ENCODE results near the gene MAIP1.

The MAIP1 gene

DNA sequence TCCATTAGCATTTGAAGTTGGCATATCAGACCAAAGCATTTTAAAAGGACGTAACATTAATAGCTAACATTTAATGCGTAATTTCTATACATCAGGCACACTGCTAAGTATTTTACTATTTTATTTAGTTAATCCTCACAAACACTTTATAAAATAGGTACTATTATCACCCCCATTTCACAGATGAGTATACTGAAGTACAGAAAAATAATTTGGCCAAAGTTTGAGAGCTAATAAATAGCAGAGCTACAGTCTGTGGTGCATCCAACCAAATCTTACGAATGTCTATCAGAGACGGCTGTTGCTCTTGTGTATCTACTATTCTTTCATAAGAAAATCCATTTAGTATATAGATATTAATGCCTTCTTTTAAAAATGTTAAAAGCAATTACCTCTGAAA is 12.0 kb upstream of the MAIP1 start:
- H3K27ac ChIP-seq: no peak overlapping the region
- no peak overlapping the region for H3K4me3 ChIP-seq

DNA sequence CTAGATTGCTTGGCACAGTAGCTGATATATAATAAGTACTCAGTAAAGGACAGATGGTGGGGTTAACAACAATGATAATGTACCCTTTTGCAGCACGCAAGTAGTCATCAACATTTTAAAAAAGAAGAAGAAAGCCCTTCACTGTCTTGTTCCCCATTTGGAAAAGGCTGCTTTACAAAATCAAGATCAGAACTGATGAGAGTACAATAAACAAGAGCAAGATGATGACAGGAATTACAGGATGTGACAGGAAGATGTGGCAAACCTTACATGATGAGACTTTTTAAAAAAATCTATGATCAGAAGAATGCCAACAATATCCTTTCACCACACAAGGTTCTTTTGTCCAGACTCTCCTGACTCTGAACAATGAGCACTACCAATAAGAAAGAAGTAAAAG is 9.2 kb upstream of the MAIP1 start:
- Histone ChIP-seq H3K27ac (no peak overlapping the region), H3K4me3 (no peak overlapping the region)

DNA sequence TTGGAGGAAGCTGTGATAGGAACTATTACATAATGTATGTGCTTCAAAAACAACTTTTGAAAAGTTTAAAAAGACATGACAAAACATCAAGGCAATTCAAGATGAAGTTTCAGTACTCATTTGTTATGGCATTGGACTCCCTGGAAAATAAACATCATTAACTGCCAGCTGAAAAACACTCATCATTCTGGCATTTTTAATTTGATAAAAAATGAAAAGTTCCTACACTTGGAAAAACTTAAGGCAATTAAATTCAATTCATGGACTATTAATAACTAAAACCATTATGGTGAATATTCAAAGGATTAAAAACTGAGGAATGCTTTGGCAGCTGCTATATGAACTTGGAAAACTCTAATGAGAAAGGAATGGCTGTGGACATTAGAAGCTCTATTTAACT is 8.5 kb upstream of the MAIP1 start:
- H3K27ac ChIP-seq: no peak overlapping the region
- no peak overlapping the region for H3K4me3 ChIP-seq

DNA sequence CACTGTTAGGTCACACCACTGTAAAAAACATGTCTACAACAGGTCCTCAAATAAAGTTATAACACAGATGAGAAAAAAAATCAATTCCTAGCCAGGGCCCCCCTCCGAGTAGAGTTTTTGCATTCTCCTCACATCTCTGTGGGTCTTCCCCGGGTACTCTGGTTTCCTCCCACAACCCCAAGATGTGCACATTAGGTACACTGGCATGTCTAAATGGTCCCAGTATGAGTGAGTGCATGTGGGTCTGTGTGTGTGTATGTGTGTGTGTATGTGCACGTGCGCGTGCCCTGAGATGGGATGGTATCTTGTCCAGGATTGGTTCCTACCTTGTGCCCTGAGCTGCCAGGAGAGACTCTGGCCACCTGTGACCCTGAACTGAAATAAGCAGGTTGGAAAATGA is 5.0 kb upstream of the MAIP1 start:
- Histone ChIP-seq H3K27ac (no peak overlapping the region), H3K4me3 (no peak overlapping the region)

DNA sequence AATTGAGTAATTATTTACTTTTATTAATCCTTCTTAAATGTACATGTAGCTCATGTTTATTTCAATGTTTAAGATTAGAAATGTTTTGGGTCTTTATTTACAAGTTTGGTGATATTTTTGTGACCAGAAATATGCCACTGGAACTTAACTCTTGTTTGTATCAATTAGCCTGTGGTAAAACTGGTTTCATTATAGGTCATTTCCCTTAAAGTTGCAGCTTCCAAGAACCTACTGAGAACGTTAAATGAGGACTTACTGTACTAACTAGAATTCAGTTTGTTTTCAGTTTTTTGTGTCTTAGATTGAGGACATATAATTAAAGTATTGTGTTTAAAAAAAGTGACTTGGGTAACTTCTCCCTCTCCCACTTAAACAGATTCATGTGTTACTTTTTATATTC is 4.4 kb upstream of the MAIP1 start:
- no peak overlapping the region for H3K4me3 ChIP-seq
- no peak overlapping the region for H3K27ac ChIP-seq

DNA sequence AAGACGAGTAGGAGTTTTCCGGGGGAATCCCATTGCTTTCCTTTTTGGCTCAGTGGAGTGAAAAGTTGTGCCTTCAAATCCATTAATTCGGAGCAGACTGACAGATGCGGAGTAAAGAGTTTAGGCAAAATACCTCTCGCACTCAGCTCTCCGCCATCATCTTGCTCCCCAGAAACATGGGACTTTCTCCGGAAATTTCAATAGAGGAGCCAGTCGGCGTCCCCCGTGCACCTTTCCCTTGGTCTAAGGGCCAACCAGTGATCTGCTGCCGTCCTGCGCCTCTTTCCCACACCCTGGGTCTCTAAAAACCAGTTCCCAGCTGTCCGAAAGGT is 409 bp upstream of the MAIP1 start:
- peak overlapping the region; percentile 80 to 100 (median 96) for H3K4me3 ChIP-seq
- H3K27ac ChIP-seq: peak overlapping the region; percentile 83 to 100 (median 97)

DNA sequence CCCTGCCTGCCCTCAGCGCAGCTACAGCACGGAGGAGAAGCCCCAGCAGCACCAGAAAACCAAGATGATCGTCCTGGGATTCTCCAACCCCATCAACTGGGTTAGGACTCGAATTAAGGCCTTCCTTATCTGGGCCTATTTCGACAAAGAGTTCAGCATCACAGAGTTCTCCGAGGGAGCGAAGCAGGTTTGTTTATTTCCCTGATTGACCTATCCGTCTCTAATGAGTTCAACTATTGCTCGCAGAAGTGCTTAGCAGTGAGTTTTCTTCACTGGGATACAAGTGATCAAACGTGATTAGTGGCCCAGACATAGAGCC is 639 bp downstream of the MAIP1 start:
- peak overlapping the region; percentile 80 to 100 (median 96) for H3K4me3 ChIP-seq
- peak overlapping the region; percentile 83 to 100 (median 97) for H3K27ac ChIP-seq

DNA sequence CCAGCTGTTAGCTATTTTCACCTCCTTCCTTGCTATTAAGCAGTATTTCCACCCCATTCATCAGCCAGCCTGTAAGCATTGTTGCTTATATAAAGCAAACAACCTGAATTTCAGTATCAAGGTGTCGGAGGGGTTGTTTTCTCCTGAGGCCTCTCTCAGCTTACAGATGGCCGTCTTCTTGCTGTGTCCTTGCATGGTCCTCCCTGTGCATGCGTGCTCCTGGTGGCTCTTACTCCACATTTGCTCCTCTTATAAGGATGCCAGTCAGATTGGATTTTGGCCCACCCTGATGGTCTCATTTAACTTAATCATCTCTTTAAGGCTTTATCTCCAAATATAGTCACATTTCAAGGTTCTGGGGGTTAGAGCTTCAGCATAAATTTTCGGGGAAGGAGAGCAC is 2.6 kb downstream of the MAIP1 start:
- Histone ChIP-seq H3K4me3 (no peak overlapping the region), H3K27ac (no peak overlapping the region)

DNA sequence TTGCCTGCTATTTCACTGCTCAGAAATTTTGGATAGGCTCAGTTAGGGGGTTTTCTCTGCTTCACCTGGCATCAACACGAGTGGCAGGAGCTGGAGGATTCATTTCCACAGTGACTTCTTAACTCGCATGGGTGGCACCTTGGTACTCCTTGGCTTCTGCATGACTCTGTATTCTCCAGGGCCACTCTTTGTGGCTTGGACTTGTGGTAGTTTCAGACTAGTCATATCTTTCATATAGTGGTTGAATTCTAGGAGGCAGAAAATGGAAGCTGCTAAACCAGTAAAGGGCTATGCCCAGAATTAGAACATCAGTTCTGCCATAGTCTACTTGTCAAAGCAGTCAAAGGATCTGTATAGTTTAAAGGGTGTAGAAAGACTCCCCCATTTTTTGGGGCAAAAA is 6.8 kb downstream of the MAIP1 start:
- no peak overlapping the region for H3K4me3 ChIP-seq
- no peak overlapping the region for H3K27ac ChIP-seq

DNA sequence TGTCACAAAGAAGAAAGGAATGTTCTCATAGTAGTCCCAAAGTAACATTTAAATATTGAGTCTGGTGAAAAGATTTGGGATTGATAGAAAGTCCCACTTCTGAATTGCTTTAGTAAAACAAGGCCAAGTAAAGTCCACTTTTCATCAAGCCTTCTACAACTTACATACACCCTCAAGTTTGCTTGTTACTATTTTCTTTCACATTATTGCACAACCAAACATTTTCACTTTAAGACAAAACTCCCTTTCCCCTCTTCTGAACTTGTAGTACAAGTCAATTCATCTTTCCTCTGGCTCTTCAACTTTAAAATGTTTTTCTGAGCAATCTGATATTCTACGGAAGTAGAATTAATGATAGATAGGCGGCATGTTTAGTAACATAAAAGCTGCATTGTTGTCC is 11.0 kb downstream of the MAIP1 start:
- Histone ChIP-seq H3K27ac (no peak overlapping the region), H3K4me3 (no peak overlapping the region)

DNA sequence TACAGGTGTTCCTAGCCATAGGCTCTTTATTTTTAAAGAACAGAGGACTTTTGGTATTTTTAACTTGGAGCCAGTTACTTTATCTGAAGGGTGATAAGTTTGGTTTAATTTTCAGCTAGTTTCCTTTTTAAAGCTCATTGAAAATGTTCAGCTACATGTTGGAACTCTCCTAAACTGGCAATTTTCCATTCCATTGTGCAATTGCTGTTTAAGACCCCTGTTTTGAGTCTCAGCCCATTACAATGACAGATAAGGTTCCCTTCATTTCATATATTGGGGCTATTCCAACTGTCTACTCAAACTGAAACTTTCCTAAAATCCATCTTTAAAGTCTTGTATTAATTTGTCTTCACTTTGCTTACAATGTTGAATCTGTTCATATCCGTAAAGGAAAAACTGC is 11.6 kb downstream of the MAIP1 start:
- Histone ChIP-seq H3K27ac (no peak overlapping the region), H3K4me3 (no peak overlapping the region)

DNA sequence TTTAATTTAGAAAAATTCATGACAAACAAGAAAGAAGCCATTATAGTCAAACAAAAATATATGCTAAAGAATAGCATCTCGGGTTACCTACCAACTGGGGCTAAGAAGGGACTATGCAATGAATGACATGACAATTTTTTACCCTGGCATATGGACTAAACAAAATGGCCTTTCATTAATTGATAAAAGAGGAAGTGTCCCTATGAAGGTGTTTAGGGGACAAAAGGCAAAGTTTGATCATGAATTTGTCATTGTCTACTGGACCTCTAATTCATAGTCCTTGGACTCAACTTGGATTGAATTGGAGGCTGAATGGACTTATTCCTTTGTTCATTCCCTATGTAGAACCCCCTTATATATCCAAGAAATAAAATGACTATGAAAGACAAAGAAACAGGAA is 12.7 kb downstream of the MAIP1 start:
- H3K27ac ChIP-seq: no peak overlapping the region
- H3K4me3 ChIP-seq: no peak overlapping the region

DNA sequence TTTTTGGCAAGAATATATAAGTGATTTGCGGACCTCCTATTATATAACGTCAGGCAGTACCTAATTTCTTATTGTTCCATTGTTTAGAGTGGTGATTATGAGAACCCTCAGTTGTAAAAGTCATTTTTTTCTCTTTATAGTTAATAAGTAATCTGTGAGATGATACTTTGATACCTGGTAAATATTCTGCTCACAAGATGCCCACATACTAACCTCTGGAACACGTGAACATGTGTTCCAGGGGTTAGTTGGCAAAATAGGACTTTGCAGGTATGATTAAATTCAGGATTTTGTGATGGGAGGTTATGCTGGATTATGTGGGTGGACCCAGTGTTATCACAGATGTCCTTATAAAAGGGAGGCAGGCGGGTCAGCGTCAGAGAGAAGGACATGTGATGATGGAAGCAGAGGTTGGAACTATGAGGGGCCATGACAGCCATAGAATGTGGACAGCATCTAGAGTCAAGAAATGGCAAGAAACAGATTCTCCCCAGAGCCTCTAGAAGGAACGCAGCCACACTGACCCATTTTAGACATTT is 16.8 kb downstream of the MAIP1 start:
- no peak overlapping the region for H3K4me3 ChIP-seq
- no peak overlapping the region for H3K27ac ChIP-seq

DNA sequence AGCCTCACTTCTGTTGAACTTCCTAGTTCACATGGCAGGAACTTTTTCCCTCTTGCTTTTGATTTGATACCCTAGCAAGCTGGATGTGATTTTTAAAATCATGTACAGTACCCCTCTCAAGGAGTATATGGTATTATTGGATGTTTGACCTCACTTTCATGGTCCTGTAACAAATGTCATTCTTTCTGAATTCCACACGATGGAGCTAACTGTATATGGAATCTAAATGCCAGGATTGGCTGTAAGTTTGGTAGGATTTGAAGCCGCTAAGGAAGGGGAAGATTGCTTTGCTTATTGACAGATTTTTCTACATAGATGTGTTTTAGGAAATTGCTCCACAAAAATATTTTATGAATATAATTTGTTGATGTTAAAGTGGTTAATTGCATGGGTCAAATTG is 18.3 kb downstream of the MAIP1 start:
- H3K4me3 ChIP-seq: no peak overlapping the region
- no peak overlapping the region for H3K27ac ChIP-seq

DNA sequence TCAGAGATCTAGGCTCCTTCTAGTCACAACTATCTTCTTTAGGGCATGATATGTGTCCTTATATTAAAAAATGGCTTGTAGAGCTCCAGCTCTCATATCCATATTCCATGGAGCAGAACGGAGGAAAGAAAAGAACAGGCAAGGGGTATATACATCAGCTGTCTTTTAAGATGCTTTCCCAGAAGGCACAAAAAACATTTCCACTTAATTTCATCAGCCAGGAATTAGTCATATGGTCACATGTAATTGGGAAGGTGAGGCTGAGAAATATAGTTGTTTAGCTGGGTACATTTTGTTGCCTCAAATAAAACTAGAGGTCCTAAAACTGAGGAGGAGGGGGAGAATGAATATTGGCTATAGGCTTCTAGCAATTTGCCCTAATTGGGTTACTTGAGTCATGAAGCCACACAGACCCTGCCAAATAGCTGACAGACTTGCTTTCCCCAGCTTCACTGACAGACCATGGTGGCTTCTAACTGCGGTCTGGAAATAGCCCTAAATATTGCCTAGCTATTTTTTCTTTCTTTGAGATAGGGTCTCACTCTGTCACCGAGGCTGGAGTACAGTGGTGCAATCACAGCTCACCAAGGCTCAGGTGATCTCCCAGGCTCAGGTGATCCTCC is 20.0 kb downstream of the MAIP1 start:
- no peak overlapping the region for H3K27ac ChIP-seq
- H3K4me3 ChIP-seq: no peak overlapping the region

DNA sequence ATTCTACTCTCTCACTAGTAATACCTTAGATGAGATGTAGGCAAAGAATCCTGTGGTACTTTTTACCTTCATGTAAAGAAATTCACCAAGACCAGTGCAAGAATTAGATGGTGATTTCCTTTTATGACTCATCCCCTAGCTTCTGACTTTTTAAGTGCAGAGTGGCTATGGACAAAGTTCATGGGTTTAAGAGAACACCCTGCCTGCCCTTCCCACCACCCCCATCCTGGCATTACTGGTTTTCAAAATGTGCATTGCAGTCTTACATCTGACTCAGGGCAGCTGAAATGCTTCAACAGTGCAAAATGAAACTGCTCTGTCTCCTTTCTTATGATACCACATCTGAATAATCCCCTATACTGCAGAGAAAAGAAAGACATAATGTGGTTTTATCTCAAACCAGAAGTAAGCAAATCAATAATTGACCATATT is 22.6 kb downstream of the MAIP1 start:
- no peak overlapping the region for H3K27ac ChIP-seq
- no peak overlapping the region for H3K4me3 ChIP-seq

DNA sequence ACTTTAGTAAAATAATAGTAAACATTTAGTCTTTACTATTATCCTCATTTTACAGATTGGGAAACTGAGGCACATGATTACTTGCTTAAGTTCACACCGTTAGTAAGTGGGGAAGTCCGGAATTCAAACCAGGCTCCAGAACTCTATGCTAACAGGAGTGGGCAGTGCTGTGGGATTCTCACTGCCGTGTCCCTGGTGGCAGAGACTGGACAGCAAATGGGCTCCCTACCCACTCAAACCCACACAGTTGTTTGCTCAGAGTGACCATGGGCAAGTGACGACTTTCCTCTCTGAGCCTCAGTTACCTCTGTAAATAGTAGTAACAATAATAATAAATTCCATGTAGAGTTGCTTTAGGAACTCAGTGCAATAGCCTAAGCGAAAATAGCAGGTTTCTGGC is 24.0 kb downstream of the MAIP1 start:
- peak overlapping the region in 4 of 21 experiments; percentile 10 to 45 (median 19) for H3K27ac ChIP-seq
- no peak overlapping the region for H3K4me3 ChIP-seq

DNA sequence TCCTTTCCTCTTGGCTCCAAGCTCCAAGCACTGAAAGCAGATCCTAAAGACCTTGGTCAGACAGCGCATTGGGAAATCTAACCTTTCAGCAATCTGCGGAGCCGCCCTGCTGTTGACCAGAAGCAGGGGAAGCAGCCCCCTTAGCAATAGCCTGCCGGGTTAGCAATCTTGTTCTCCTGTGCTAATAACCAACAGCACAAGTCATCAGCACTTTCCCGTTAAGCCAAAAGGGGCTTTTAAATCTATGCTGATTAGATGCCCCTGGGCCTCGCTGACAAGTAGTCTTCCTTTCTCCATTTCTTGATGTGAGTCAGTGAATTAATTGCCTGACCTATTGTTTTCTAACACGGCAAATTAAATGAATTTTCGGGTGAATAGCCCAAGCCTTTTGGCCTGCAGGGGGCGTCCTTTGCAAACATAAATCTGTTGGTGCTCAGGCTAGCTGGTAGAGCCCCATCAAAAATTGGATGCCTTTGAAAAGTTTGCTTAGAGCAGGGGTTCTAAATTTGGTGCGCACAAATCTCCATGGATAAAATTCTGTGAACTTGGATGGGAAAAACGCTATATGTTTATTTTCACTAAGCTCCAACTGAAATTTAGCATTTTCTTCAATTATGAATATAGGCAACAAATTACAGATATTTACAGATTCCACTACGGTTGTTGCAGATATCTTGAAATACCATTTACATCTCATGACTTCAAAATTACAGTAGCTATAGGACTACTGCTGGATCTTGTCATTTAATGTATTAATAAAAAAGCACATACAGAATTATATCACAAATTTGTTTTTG is 24.6 kb downstream of the MAIP1 start:
- peak overlapping the region in 4 of 21 experiments; percentile 10 to 45 (median 18) for H3K27ac ChIP-seq
- H3K4me3 ChIP-seq: no peak overlapping the region

DNA sequence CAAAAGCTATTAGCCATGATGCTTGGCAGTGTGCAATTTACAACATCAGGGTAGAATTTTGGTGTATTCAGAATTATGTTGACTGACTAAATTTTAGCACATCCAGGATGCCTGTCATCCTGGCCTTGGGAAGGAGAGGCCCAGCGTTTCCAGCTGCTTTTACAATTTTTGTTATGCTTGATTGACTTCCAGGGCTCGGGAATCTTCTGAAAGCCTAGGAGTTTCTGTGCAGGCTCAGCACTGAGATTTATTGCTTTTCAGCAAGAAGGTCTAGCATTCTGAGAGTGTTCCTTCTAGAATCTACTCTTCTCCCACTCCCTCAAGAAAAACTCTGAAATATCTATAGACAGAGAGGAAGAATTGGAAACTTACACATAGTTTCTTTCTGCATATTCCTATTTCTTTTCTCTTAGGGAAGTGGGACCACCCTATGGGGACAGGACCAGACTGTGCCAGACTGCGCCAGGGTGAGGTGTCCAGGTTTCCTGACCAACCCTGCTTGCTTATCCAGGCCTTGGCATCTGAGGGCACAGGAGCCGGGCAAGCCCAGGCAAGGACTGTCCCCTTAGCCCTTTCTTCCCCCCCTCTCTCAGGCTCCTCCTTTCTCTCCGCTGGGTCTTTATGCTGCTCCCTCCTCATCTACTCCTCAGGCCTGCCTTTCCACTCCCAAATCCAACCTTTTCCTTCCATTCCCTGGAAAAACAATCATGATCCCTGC is 26.9 kb downstream of the MAIP1 start:
- H3K4me3 ChIP-seq: no peak overlapping the region
- H3K27ac ChIP-seq: no peak overlapping the region

DNA sequence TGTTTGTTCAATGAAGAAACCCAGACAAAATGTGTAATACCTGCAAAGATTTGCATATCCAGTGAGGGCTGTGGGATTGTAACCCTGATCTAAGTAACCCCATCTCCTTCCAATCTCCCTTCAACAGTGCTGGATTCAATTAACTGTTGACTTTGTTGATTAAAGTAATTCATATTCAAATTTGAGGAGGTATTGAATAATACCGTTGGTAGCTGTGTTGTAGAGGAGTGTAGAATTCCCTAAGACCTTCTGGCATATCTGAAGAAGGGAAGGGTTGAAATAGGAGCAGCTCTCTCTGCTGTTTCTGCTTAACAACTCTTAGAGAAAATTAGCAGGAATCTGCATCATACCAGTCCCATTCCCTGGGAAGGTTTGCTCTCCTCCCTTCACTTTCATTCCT is 28.2 kb downstream of the MAIP1 start:
- H3K27ac ChIP-seq: peak overlapping the region in 1 of 21 experiments; percentile 1
- no peak overlapping the region for H3K4me3 ChIP-seq

DNA sequence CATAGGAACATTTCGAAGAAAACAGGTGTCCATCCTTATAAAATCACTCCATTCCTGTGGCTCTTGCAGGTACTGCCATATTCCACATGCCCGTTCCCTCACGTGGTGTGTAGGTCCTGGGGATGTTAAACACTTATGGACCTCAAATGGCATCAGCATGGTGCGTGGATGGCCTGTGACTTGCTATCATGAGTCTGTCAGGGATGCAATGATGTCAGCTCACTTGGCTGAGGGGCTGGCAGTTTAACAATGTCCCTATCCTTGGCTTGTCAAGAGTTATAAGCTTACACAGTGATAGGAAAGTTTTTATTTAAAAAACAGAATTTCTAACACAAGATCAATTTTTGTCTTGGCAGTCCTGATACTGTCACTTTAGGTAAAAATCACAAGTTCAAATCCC is 28.8 kb downstream of the MAIP1 start:
- H3K4me3 ChIP-seq: no peak overlapping the region
- peak overlapping the region in 1 of 21 experiments; percentile 1 for H3K27ac ChIP-seq
